ENCODE data around the gene ADCY9. TPM values are rescaled to one million over a fixed set of nuclear protein-coding genes. Genes with fewer than 3 reads are reported as not detected.

The ADCY9 gene
- total and polyA plus RNA-seq, 5 donors: 13.0 to 31.4 (median 27.0) TPM

GRCh38 chr16:4060823-4061222 lies 55.4 kb downstream of the ADCY9 start:
- H3K27ac ChIP-seq (ENCODE audit: low read length): no peak overlapping the region
- intact Hi-C loops (cut with DNase I): no loop called here
- H3K27me3 ChIP-seq (ENCODE audit: control insufficient read depth, insufficient read depth): no peaks in the 10 kb centered on the region
- no peak overlapping the region for H3K4me3 ChIP-seq (ENCODE audit: low read length)
- DNase-seq (no peak), ATAC-seq (no peak)
- no peaks in the 10 kb centered on the region for H3K9me3 ChIP-seq (ENCODE audit: control insufficient read depth, low read length)
- H3K4me1 ChIP-seq (ENCODE audit: control insufficient read depth, insufficient read depth, low read length): peaks cover 5% of the 10 kb centered on the region

GRCh38 chr16:4060009-4060408 lies 56.2 kb downstream of the ADCY9 start:
- intact Hi-C loops (cut with DNase I): no loop called here
- ATAC-seq: peak in 1 of 2 donors; percentile 22
- H3K27me3 ChIP-seq (ENCODE audit: control insufficient read depth, insufficient read depth): no peaks in the 10 kb centered on the region

DNA sequence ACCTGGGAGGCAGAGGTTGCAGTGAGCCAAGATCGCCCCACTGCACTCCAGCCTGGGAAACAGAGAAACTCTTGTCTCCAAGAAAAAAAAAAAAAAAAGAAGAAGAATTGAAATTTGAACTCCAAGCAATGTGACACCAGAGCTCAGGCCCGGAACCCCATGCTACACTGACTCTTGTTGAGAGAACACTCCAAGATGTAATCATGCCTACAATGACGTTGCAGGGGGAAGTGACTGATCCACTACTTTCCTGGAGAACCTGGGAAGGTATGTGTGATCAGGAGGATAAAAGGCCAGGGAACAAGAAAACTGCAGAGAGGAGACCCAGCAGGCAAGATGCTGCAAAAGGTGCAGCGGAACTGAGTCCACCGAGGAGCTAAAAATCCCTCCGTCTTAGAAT lies 57.9 kb downstream of the ADCY9 start:
- Histone ChIP-seq H3K9me3 (ENCODE audit: control insufficient read depth, low read length) (no peaks in the 10 kb centered on the region), H3K27ac (ENCODE audit: low read length) (no peak overlapping the region), H3K27me3 (ENCODE audit: control insufficient read depth, insufficient read depth) (no peaks in the 10 kb centered on the region), H3K4me3 (ENCODE audit: low read length) (no peak overlapping the region), H3K4me1 (ENCODE audit: control insufficient read depth, insufficient read depth, low read length) (peaks cover 5% of the 10 kb centered on the region)
- ATAC-seq: no peak
- no peak for DNase-seq
- 80% methylated on average over 6 of the region's 6 CpGs for WGBS
- intact Hi-C loops (cut with DNase I): no loop called here

More at GRCh38 chr16:4060009-4060408, 56.2 kb downstream of the ADCY9 start:
- Histone ChIP-seq H3K9me3 (ENCODE audit: control insufficient read depth, low read length) (no peaks in the 10 kb centered on the region), H3K4me3 (ENCODE audit: low read length) (no peak overlapping the region), H3K27ac (ENCODE audit: low read length) (no peak overlapping the region), H3K4me1 (ENCODE audit: control insufficient read depth, insufficient read depth, low read length) (peaks cover 5% of the 10 kb centered on the region)
- 65% methylated on average over 7 of the region's 7 CpGs for WGBS
- DNase-seq: no peak

GRCh38 chr16:4057439-4057877 lies 58.8 kb downstream of the ADCY9 start:
- H3K4me1 ChIP-seq (ENCODE audit: control insufficient read depth, insufficient read depth, low read length): peaks cover 5% of the 10 kb centered on the region
- no peaks in the 10 kb centered on the region for H3K9me3 ChIP-seq (ENCODE audit: control insufficient read depth, low read length)
- H3K27me3 ChIP-seq (ENCODE audit: control insufficient read depth, insufficient read depth): no peaks in the 10 kb centered on the region
- H3K4me3 ChIP-seq (ENCODE audit: low read length): no peak overlapping the region
- ATAC-seq (peak in 1 of 2 donors; percentile 26), DNase-seq (peak in 2 of 3 donors; percentile 53 to 54)
- no peak overlapping the region for H3K27ac ChIP-seq (ENCODE audit: low read length)
- WGBS: 78% methylated on average over 17 of the region's 17 CpGs
- intact Hi-C loops (cut with DNase I): no loop called here

- H3K4me3 ChIP-seq (ENCODE audit: low read length): no peak overlapping the region
- no peak for ATAC-seq
- no peaks in the 10 kb centered on the region for H3K27me3 ChIP-seq (ENCODE audit: control insufficient read depth, insufficient read depth)
- WGBS: 95% methylated on average over 16 of the region's 16 CpGs
- H3K9me3 ChIP-seq (ENCODE audit: control insufficient read depth, low read length): no peaks in the 10 kb centered on the region
- intact Hi-C loops (cut with DNase I): no loop called here
- peaks cover 5% of the 10 kb centered on the region for H3K4me1 ChIP-seq (ENCODE audit: control insufficient read depth, insufficient read depth, low read length)
- H3K27ac ChIP-seq (ENCODE audit: low read length): no peak overlapping the region
- DNase-seq: no peak
Observed at GRCh38 chr16:4056161-4057105, 59.8 kb downstream of the ADCY9 start.

GRCh38 chr16:4055748-4056147 lies 60.5 kb downstream of the ADCY9 start:
- Histone ChIP-seq H3K4me1 (ENCODE audit: control insufficient read depth, insufficient read depth, low read length) (peaks cover 5% of the 10 kb centered on the region), H3K27ac (ENCODE audit: low read length) (no peak overlapping the region), H3K9me3 (ENCODE audit: control insufficient read depth, low read length) (no peaks in the 10 kb centered on the region), H3K27me3 (ENCODE audit: control insufficient read depth, insufficient read depth) (no peaks in the 10 kb centered on the region), H3K4me3 (ENCODE audit: low read length) (no peak overlapping the region)
- WGBS: 94% methylated on average over 15 of the region's 15 CpGs
- no peak for ATAC-seq
- no peak for DNase-seq
- intact Hi-C loops (cut with DNase I): no loop called here

- Histone ChIP-seq H3K9me3 (ENCODE audit: control insufficient read depth, low read length) (no peaks in the 10 kb centered on the region), H3K4me3 (ENCODE audit: low read length) (peak overlapping the region; percentile 1), H3K27ac (ENCODE audit: low read length) (peak overlapping the region; percentile 65), H3K4me1 (ENCODE audit: control insufficient read depth, insufficient read depth, low read length) (no peaks in the 10 kb centered on the region), H3K27me3 (ENCODE audit: control insufficient read depth, insufficient read depth) (no peaks in the 10 kb centered on the region)
- DNase-seq: peak; percentile 61 to 85 (median 84)
- ATAC-seq: peak; percentile 80 to 83
- intact Hi-C loops (cut with DNase I): no loop called here
- 9% methylated on average over 18 of the region's 18 CpGs for WGBS
Observed at GRCh38 chr16:4053301-4053845, 62.9 kb downstream of the ADCY9 start.

GRCh38 chr16:4052801-4053293 lies 63.4 kb downstream of the ADCY9 start:
- peak; percentile 36 to 40 for ATAC-seq
- no peaks in the 10 kb centered on the region for H3K27me3 ChIP-seq (ENCODE audit: control insufficient read depth, insufficient read depth)
- 46% methylated on average over 20 of the region's 20 CpGs for WGBS

DNA sequence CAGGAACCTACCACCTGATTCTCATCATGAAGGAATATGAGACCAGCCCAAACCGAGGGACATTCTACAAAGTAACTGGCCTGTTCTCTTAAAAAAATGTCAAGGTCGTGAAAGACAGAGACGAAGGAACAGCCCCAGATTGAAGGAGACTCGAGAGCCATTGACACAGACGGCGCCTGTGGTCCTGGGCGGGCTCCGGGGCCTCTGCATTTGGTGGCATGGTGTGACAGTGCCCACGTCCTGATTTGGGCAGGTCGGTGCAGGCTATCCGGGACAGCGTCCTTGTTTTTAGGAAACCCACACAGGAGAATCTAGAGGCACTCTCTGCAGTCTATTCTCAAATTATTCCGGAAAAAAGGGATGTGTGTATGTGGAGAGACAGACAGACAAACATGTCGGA lies 64.1 kb downstream of the ADCY9 start:
- no peaks in the 10 kb centered on the region for H3K4me1 ChIP-seq (ENCODE audit: control insufficient read depth, insufficient read depth, low read length)
- no peak overlapping the region for H3K4me3 ChIP-seq (ENCODE audit: low read length)
- H3K27me3 ChIP-seq (ENCODE audit: control insufficient read depth, insufficient read depth): no peaks in the 10 kb centered on the region
- intact Hi-C loops (cut with DNase I): no loop called here
- DNase-seq: no peak
- peak in 1 of 2 donors; percentile 31 for ATAC-seq
- H3K9me3 ChIP-seq (ENCODE audit: control insufficient read depth, low read length): no peaks in the 10 kb centered on the region
- no peak overlapping the region for H3K27ac ChIP-seq (ENCODE audit: low read length)
- 80% methylated on average over 14 of the region's 14 CpGs for WGBS

More at GRCh38 chr16:4052801-4053293, 63.4 kb downstream of the ADCY9 start:
- Histone ChIP-seq H3K27ac (ENCODE audit: low read length) (peak overlapping the region; percentile 65), H3K4me1 (ENCODE audit: control insufficient read depth, insufficient read depth, low read length) (no peaks in the 10 kb centered on the region), H3K9me3 (ENCODE audit: control insufficient read depth, low read length) (no peaks in the 10 kb centered on the region), H3K4me3 (ENCODE audit: low read length) (no peak overlapping the region)
- peak in 2 of 3 donors; percentile 44 to 77 for DNase-seq
- intact Hi-C loops (cut with DNase I): no loop called here

DNA sequence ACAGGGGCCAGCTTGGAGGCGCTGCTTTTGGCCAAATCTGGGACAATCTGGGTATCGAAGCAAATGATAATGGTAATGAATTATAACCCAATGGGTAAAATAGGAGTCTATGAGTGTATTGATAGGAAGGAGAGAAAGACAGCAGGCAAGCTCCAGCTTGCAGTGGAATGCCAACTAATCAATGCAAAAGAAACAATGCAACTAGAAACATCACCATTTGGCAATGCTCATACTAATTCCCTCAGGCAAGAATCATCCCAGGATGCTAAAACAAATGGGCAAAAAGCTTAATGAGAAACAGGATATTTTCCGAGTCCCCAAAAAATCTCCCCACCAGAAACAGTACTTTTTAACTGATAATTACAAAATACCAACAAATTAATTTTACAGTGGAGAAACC lies 64.7 kb downstream of the ADCY9 start:
- no peak for ATAC-seq
- intact Hi-C loops (cut with DNase I): no loop called here
- WGBS: 97% methylated on average over 3 of the region's 3 CpGs
- H3K9me3 ChIP-seq (ENCODE audit: control insufficient read depth, low read length): no peaks in the 10 kb centered on the region
- no peak for DNase-seq
- H3K27ac ChIP-seq (ENCODE audit: low read length): no peak overlapping the region
- no peaks in the 10 kb centered on the region for H3K4me1 ChIP-seq (ENCODE audit: control insufficient read depth, insufficient read depth, low read length)
- no peak overlapping the region for H3K4me3 ChIP-seq (ENCODE audit: low read length)
- no peaks in the 10 kb centered on the region for H3K27me3 ChIP-seq (ENCODE audit: control insufficient read depth, insufficient read depth)

GRCh38 chr16:4049031-4049430 lies 67.2 kb downstream of the ADCY9 start:
- intact Hi-C loops (cut with DNase I): no loop called here
- Histone ChIP-seq H3K4me3 (ENCODE audit: low read length) (no peak overlapping the region), H3K27ac (ENCODE audit: low read length) (no peak overlapping the region), H3K4me1 (ENCODE audit: control insufficient read depth, insufficient read depth, low read length) (no peaks in the 10 kb centered on the region), H3K27me3 (ENCODE audit: control insufficient read depth, insufficient read depth) (no peaks in the 10 kb centered on the region), H3K9me3 (ENCODE audit: control insufficient read depth, low read length) (no peaks in the 10 kb centered on the region)
- DNase-seq (no peak), ATAC-seq (no peak)
- WGBS: 94% methylated on average over 8 of the region's 8 CpGs
